Spinal cord (tissue), 10 donors: ENCODE data around the gene AGBL4. TPM values are rescaled to one million over a fixed set of nuclear protein-coding genes. Genes with fewer than 3 reads are reported as not detected.

Experiments
- DNase-seq, 6 donors: peaks; one replicate each; pipeline versions ENCODE4 v3.0.0 to v3.0.0-alpha.2; 2013 to 2015; ENCODE audit warnings: low spot score in 6 of 6, low read depth in 4 of 6
- H3K27ac ChIP-seq: one replicate; pipeline ENCODE4 v1.5.1; 2013; ENCODE audit warnings: low read depth, low read length, control low read depth
- H3K27me3 ChIP-seq: one replicate; pipeline ENCODE4 v1.6.1; 2013; ENCODE audit warnings: low read length; ENCODE audit not compliant: control insufficient read depth, insufficient read depth
- H3K36me3 ChIP-seq: one replicate; pipeline ENCODE4 v1.6.1; 2013; ENCODE audit warnings: low read length; ENCODE audit not compliant: control insufficient read depth, insufficient read depth
- H3K4me1 ChIP-seq: one replicate; pipeline ENCODE4 v1.6.1; 2013; ENCODE audit warnings: low read length; ENCODE audit not compliant: control insufficient read depth, insufficient read depth
- H3K4me3 ChIP-seq: one replicate; pipeline ENCODE4 v1.5.1; 2013; ENCODE audit warnings: low read depth, low read length, control low read depth
- H3K9me3 ChIP-seq: one replicate; pipeline ENCODE4 v1.6.1; 2013; ENCODE audit warnings: low read length; ENCODE audit not compliant: control insufficient read depth, insufficient read depth
- WGBS: methylation state at CpG from one replicate; pipeline ENCODE4 v1.1.5; 2013; ENCODE audit warnings: missing lambda C conversion rate; ENCODE audit not compliant: insufficient coverage; 5-methylcytosine and 5-hydroxymethylcytosine counted together
- polyA plus RNA-seq, 2 donors: library from polyadenylated mRNA; unstranded; fragments of 120-200 nt; gene quantifications; one replicate each; pipeline ENCODE4 v1.2.1, GENCODE V29; 2013; ENCODE audit not compliant: insufficient read length in 2 of 2
- total RNA-seq, 2 donors: library from RNA; depleted of rRNA in 1 of 2; stranded (reverse); fragments of 120-200 nt in 1 of 2; fragments of >200 nt in 1 of 2; gene quantifications; one replicate each; pipeline versions ENCODE4 v1.2.3 to v1.2.4, GENCODE V29; 2013 to 2014
- donor health status: healthy.

The AGBL4 gene
- total and polyA plus RNA-seq, 4 donors = 3.8 to 6.8 (median 4.7) TPM

GRCh38 chr1:48967318-48967717 lies 1056.4 kb downstream of the AGBL4 start:
- Histone ChIP-seq H3K36me3 (no peaks in the 10 kb centered on the region), H3K4me1 (no peaks in the 10 kb centered on the region), H3K27me3 (no peaks in the 10 kb centered on the region), H3K9me3 (no peaks in the 10 kb centered on the region), H3K27ac (no peak overlapping the region), H3K4me3 (no peak overlapping the region)
- DNase-seq = no peak
- 75% methylated on average over 2 of the region's 3 CpGs for WGBS

GRCh38 chr1:48966583-48966982 lies 1057.2 kb downstream of the AGBL4 start:
- no peaks in the 10 kb centered on the region for H3K36me3 ChIP-seq
- H3K27ac ChIP-seq = no peak overlapping the region
- no peak overlapping the region for H3K4me3 ChIP-seq
- no peaks in the 10 kb centered on the region for H3K9me3 ChIP-seq
- H3K27me3 ChIP-seq = no peaks in the 10 kb centered on the region
- H3K4me1 ChIP-seq = no peaks in the 10 kb centered on the region
- DNase-seq = no peak

- Histone ChIP-seq H3K4me1 (no peaks in the 10 kb centered on the region), H3K27ac (no peak overlapping the region), H3K4me3 (no peak overlapping the region), H3K36me3 (no peaks in the 10 kb centered on the region), H3K27me3 (no peaks in the 10 kb centered on the region), H3K9me3 (no peaks in the 10 kb centered on the region)
- no peak for DNase-seq
These were observed 1063.4 kb downstream of the AGBL4 start for GRCh38 chr1:48960320-48960719.

GRCh38 chr1:48955774-48956173 lies 1068.0 kb downstream of the AGBL4 start:
- DNase-seq = peak in 1 of 6 donors; percentile 45

GRCh38 chr1:48953617-48954016 lies 1070.1 kb downstream of the AGBL4 start:
- no peak for DNase-seq
- no peaks in the 10 kb centered on the region for H3K4me1 ChIP-seq
- H3K27ac ChIP-seq = no peak overlapping the region
- no peak overlapping the region for H3K4me3 ChIP-seq
- no peaks in the 10 kb centered on the region for H3K9me3 ChIP-seq
- no peaks in the 10 kb centered on the region for H3K36me3 ChIP-seq
- H3K27me3 ChIP-seq = no peaks in the 10 kb centered on the region
- 92% methylated on average over 1 of the region's 3 CpGs for WGBS

More at GRCh38 chr1:48955774-48956173, 1068.0 kb downstream of the AGBL4 start:
- Histone ChIP-seq H3K27me3 (no peaks in the 10 kb centered on the region), H3K27ac (no peak overlapping the region), H3K36me3 (no peaks in the 10 kb centered on the region), H3K4me1 (no peaks in the 10 kb centered on the region), H3K9me3 (no peaks in the 10 kb centered on the region), H3K4me3 (no peak overlapping the region)

GRCh38 chr1:48948562-48948961 lies 1075.2 kb downstream of the AGBL4 start:
- no CpG with 5 or more reads among the region's 1 CpG for WGBS
- Histone ChIP-seq H3K4me1 (peaks cover 7% of the 10 kb centered on the region), H3K36me3 (no peaks in the 10 kb centered on the region), H3K27ac (no peak overlapping the region), H3K4me3 (no peak overlapping the region), H3K27me3 (no peaks in the 10 kb centered on the region), H3K9me3 (no peaks in the 10 kb centered on the region)
- no peak for DNase-seq

GRCh38 chr1:48947761-48948537 lies 1075.8 kb downstream of the AGBL4 start:
- Histone ChIP-seq H3K4me3 (no peak overlapping the region), H3K27ac (no peak overlapping the region), H3K27me3 (no peaks in the 10 kb centered on the region)

GRCh38 chr1:48946070-48946469 lies 1077.7 kb downstream of the AGBL4 start:
- no peaks in the 10 kb centered on the region for H3K27me3 ChIP-seq
- DNase-seq = no peak
- no CpG with 5 or more reads among the region's 2 CpGs for WGBS

More at GRCh38 chr1:48947761-48948537, 1075.8 kb downstream of the AGBL4 start:
- H3K9me3 ChIP-seq = no peaks in the 10 kb centered on the region
- no peaks in the 10 kb centered on the region for H3K36me3 ChIP-seq
- peaks cover 7% of the 10 kb centered on the region for H3K4me1 ChIP-seq
- 27% methylated on average over 8 of the region's 13 CpGs for WGBS
- DNase-seq = peak; percentile 10 to 91 (median 46)

GRCh38 chr1:48944811-48945210 lies 1078.9 kb downstream of the AGBL4 start:
- Histone ChIP-seq H3K4me3 (no peak overlapping the region), H3K36me3 (no peaks in the 10 kb centered on the region), H3K9me3 (no peaks in the 10 kb centered on the region), H3K27ac (no peak overlapping the region), H3K27me3 (no peaks in the 10 kb centered on the region), H3K4me1 (peaks cover 7% of the 10 kb centered on the region)
- no peak for DNase-seq

More at GRCh38 chr1:48946070-48946469, 1077.7 kb downstream of the AGBL4 start:
- H3K4me1 ChIP-seq = peaks cover 7% of the 10 kb centered on the region
- no peak overlapping the region for H3K27ac ChIP-seq
- no peaks in the 10 kb centered on the region for H3K9me3 ChIP-seq
- no peaks in the 10 kb centered on the region for H3K36me3 ChIP-seq
- H3K4me3 ChIP-seq = no peak overlapping the region

GRCh38 chr1:48943826-48944225 lies 1079.9 kb downstream of the AGBL4 start:
- DNase-seq = no peak
- no peak overlapping the region for H3K4me3 ChIP-seq
- H3K9me3 ChIP-seq = no peaks in the 10 kb centered on the region
- no peaks in the 10 kb centered on the region for H3K36me3 ChIP-seq
- peaks cover 7% of the 10 kb centered on the region for H3K4me1 ChIP-seq
- H3K27ac ChIP-seq = no peak overlapping the region
- no peaks in the 10 kb centered on the region for H3K27me3 ChIP-seq
- WGBS = 90% methylated on average over 4 of the region's 5 CpGs
